Activated T-helper 1 cell treated with anti-CD3 and anti-CD28 coated beads, Interleukin-2, amount 50 U/mL, for 16 hours (primary cell): Measurements from ENCODE around the gene NEO1.

Source experiments
- DNase-seq, 2 donors: peaks; one replicate each; pipeline ENCODE4 v3.0.0-alpha.2; 2020; ENCODE audit warnings: low read depth in 1 of 2, low spot score in 1 of 2

Gene NEO1

DNA sequence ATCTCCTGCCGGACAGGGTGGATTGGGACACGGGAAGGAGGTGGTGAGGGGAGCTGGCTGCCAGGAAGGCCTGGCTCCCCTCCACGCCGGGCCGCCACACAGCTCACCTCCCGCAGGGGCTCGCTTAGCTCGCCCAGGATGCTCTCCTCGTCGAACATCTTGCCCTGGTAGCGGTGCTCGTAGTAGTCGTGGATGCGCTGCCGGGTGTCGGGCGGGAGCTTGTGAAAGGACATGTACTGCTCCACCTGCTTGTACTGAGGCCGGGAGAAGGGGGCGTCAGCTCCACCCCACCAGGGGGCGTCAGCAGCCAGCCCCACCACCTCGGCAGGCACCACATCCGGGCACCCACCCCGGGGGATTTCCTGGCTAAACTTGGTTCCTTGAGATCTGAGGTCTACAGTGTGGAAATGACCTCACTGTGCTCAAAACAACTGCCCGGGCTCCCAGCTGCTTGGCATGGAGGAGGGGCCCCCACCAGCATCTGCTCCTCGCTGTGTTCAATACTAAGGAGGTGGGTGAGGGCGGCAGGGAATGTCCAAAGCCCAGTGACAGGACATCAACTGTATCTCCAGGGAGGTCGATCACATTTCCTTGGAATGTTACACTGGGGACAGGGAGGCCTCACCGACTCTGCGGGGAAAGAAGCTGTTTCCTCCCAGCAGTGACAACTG lies 273.1 kb downstream of the NEO1 start:
- no peak for DNase-seq

DNA sequence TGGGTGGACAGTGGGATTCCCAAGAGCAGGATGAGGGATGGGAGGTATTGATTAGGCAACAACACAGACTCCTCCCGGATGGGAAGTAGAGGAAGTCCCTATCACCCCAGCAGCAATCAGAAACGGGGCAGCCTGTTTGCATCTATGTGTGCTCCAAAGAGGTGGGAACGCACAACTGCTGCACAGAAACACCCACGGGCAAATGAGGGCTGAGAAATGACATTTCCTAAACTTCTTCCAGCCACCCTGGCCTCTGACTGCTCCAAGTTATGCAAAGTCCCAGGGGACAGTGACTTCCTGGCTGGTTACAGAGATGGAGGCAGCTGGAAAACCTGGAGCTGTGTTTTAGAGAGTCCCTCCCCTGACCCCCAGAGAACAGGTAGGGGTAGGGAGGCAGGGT lies 273.9 kb downstream of the NEO1 start:
- no peak for DNase-seq

DNA sequence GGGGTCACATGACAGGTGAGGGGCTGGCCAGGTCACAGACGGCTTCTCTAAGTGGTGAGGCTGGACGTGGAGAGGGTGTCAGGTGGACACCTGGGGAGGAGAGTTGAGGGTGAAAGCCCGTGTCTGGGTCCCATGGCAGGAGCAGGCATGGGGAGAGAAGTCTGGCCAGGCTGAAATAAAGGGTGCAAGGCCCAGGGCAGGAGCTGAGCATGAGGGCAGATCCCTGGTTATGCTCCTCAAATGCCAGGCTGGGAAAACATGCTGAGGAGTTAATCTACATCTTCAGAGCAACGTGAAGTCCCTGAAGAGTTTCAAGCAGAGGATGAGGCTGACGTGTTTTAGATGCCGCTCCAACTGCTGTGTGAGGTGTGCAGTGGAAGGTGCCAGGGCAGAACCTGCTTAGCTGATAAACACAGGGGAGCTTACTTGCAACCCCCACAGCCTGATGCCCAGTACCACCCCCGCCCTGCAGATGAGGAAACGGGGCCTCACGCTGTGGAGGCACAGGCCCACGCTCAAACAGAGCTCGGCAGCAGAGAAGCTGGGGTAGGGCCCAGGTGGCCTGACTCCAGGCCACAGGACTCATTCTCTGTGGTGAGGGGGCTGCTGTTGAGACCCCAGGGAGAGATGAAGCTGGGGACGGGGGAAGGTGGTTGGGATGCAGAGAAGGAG lies 276.0 kb downstream of the NEO1 start:
- no peak for DNase-seq

DNA sequence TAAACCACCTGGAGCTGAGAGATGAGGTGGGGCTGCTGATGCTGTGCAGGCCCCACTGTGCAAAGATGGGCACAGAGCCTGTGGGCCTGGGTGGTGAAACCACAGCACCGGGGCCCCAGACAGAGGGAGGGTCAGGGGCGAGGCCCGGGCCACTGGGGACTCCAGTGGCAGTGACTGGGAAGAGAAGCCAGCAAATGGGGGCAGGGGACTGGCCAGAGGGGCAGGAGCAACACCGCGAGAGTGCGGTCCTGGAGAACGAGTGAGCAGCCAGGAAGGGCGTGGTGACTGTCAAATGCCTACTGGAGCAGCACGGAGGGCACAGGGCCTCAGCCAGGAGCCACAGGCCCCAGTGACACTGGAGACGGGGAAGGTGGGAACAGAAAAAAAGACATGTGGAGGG lies 276.7 kb downstream of the NEO1 start:
- DNase-seq: no peak

DNA sequence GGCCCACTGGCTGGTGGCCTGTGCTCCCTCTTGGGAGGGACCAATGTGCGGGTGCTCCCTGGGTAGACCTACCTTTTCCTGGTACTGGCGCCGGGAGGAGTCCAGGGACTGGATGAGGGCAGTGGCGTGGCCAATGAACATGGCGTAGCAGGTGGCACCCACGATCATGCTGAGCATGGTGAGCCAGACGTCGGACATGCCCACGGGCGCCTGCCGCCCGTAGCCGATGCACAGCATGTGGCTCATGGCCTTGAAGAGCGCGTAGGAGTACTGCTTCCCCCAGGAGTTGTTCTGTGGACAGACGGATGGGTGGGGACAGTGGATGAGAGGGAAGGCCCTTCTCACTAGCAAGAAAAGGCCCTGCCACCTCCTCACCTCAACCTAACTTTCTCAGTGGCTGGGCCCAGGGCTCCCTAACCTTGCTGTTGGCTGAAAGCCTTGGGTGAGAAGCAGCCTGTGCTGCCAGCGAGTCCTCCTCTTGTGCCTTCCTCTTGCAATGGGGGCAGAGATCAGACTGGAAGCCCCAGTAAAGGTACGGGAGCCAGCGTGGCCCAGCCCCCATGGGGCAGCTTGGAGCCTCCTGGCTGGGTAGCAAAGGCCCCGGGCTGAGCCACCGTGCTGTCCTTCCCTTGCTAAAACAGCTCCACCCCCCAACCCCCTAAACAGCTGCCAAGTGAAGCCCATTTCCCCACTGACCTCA lies 277.4 kb downstream of the NEO1 start:
- DNase-seq: no peak

DNA sequence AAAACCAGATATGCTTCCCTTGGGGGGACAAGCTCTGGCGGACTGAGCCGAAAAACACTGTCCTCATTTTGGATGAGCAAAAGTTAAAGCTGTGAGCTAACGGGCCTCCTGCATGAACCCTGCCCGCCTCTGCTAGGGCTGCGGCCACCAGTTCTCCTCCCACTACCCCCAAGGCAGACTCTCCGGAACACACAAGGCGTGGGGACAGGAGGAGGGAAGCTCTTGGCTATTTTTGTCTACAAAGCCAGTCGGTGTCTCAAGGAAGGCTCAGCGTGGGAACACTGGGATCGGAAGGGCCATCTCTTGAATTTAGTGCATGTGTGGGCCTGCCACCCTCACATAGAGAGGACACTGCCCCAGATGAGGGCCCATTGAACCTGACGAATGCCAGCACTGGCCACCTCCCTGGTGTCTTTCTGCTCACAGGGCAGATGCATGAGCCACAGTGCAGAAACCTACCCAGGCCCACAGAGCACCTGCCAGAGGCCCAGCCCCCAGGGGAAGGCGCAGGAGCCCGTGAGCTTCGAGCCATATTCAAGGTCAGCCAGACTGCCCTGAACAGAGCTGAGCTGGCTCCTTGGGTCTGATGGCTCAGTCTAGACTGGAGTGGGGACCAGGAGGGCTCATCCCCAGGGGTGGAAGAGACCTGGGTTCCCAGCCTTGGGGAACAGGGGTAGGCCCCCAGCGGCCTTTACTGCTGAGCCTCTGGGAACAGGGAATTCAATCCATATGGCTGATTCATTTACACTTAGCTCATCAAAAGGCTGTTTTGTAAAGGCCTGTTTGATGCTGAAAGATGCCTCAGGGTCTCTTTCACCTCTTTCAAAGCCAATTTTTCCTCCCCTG lies 278.2 kb downstream of the NEO1 start:
- DNase-seq: no peak

DNA sequence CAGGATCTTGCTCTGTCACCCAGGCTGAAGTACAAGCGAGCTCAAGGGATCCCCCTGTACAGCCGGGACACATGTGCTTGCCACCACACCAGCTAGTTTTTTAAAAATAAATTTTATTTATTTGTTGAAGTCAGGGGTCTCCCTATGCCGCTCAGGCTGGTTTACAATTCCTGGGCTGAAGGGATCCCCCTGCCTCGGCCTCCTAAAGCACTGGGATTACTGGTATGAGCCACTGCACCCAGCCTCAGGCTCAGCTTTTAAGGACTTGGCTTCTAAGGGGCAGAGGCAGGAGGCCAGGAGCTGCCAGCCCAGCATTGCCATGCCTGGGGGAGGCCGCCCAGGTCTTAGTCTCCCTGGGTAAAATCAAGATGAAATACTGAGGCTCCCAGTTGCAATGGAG lies 279.2 kb downstream of the NEO1 start:
- DNase-seq: no peak

DNA sequence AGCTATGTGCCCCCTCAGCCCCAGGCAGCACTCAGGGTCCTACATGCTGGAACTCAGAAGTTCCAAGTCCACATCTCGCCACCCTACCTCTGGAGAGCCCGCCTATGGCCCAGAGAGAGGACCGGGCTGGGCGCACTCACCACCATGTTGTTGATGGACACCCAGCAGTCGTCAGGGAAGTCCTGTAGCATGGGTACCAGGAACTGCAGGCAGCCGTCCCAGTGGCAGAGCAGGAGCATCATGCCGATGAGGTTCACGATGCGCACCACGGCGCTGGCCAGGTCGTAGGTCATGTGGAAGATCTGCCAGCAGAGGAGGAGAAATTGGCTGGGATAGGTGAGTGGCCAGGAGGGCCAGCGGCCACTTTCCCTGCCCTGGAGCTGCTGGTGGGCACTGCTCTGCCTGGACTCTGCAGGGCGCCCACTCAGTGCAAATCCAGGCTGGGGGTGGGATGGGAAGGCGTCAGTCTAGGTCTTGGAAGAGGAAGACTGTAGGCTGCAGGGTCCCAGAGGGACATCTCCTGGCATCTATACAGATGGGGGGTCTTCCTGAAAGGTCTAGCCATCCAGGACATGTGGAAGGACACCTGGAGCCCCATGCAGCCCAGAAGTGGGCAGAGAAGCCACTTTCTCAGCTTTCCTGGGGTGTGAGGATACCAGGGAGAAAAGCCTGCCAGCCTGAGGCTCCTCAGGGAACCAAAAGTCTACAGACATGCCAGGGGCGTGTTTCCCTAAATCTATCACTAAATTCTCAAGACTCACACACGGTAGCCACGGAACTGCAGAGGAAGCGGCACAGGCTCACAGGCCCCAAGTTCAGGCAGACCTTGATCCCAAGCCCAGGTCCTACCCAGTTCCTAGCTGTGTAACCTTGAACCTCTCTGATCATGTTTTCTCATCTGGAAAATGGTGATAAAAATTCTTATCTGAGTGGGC lies 280.0 kb downstream of the NEO1 start:
- DNase-seq: no peak

DNA sequence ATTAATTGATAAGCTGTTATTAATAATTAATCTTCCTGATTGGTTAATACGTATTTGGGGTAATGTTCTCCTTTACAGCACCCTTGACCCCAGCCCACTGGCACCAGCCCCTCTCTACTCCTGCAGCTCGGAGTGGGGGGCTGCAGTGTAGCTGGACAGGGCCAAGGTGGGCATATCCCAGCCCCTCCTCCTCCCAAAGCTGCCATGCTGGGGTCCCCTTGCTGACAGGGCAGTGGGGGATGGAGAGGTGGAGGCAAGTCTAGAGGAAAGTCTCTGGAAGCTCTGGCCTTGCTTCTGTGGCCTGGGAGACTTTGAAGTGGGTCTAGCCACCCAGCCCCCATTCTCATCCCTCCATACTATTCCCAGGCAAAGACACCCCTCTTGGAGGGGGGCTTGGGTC lies 280.7 kb downstream of the NEO1 start:
- no peak for DNase-seq

DNA sequence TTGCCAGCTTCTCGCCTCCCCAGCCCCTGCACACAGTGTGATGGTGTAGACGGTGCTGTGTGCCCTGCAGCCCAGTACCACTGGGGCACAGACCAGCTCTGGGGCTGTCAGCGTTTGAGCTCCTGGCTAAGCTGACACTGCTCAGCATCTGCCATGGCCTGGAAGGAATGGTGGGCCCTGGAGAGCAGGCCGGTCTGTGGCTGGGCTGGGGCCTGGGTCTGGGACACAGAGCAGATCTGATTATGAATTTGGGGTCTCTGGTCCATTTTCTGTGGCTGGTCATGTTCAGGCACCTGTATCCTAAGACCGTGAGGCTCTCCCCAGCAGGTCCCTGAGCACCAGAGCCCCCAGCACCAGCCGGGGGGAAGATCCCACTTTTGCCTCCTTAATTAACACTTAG lies 281.8 kb downstream of the NEO1 start:
- no peak for DNase-seq

DNA sequence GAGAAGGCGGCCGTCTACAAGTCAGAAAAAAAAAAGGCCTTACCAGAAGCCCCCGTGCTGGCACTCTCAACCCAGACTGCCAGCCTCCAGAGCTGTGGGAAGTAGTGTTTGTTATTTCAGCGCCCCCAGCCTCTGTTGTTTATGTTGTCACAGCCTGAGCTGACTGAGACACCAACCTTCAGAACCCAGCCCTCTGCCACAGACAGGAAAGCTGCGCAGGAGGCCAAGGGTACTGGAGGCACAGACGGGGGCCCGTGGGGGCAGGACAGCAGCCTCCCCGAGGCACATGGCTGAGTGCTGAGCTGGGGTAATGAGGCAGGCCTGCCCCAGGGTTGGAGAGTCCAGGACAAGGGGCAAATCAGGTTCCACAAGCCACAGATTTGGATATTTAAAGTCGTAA lies 282.8 kb downstream of the NEO1 start:
- no peak for DNase-seq

DNA sequence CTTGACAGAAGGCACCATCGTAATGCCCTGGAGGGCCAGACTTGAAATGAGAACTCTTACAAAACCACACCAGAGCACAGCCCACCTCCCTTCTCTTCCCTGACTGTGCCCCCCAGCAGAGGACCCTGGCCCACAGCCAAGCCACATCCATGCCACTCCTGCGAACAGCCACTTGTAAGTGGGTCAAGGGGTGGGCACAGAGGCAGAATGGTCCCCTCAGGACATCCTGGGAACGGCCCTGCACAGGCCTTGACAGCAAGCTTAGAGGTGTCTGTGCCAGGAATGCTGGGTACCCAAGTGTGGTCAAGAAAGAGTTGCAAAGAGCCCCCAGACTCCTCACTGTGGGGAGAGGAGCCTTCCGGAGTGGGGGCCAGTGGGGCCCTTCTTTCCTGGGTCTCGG lies 283.2 kb downstream of the NEO1 start:
- DNase-seq: no peak

DNA sequence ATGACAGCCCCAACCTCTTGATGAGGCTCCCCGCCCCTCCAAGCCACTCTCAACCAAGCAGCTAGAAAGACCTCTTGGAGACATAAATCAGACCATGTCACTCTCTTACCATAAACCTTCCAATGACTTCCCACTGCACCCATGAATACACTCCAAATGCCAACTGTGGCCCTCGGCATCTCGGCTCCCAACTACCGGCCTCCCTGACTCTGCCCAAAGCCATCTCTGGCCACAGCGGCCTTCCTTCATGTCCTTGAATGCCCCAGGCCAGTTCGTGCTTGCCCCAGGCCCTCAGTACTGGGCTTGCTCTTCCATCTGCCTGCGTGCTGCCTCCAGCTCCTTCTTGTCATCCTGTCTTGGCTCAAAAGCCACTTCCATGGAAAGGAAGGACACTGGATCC lies 284.5 kb downstream of the NEO1 start:
- DNase-seq: no peak

DNA sequence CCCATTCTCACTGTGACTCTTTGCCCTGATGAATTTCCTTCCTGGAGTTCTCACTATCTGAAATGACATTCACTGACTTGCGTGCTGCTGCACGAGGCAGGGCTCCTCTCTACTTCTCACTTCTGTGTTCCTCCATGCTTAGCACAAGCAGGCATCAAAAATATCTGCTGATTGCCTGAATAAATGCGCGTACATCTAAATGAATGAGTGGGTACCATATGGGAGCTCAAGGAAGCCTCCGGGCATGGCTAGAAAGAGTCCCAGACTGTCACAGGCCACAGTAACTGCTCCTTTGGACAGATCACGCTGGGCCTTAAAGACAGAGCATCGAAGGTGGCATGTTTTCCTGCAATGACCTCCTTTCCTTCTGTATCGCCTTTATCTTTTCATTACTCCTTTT lies 284.9 kb downstream of the NEO1 start:
- no peak for DNase-seq

DNA sequence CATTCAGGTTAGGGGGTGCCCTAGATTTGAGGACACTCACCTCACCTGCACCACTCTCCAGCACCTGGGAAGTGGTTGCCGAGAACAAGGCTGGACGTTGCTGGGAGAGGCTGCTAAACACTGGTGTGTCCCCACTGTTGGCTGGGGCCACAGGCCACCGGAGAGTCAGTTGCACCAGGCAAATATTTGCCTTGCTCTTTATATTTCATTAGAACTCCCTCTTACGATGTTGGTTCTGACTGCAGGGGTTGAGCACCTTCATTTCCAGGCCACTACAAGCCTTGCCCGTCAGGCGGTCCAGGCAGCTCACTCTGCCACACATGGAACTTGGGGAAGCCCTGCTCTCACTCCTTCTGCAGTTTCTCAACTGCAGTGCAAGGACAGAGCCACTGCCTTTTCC lies 285.8 kb downstream of the NEO1 start:
- DNase-seq: no peak

DNA sequence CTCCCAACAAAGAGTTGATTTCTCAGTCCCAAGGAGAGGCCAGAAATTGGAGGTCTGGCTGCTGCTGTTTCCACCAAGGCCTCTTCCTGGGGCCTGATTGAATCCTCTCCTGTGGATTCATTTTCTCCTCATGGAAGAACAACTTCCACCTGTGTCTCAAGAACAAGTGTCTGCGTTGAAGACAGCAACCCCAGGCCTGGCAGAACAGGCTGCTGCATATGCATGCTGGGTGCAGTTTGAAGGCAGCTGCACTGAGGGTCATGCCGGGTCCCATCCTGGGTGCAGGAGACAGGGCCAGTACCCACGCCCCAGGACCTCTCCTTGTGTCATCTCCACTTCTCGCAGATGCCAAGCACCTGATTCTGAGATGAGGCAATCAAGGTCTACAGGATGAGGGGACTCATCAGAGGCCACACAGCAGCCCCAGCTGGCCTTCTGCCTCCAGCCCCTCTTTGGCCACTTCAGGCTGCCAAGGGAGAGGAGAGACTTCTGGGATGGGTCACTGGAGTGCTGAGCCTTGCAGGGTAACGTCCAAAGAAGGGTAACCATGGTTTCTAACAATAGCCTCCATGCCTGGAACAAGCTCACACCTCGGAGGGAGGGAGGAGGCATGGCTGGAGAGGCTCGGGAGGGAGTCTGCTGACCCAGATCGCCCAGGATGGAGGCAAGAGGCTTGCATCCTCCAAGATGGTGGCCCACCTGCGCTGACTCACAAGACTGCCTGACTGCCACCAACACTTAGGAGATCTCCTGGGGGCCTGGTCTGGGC lies 286.5 kb downstream of the NEO1 start:
- no peak for DNase-seq

DNA sequence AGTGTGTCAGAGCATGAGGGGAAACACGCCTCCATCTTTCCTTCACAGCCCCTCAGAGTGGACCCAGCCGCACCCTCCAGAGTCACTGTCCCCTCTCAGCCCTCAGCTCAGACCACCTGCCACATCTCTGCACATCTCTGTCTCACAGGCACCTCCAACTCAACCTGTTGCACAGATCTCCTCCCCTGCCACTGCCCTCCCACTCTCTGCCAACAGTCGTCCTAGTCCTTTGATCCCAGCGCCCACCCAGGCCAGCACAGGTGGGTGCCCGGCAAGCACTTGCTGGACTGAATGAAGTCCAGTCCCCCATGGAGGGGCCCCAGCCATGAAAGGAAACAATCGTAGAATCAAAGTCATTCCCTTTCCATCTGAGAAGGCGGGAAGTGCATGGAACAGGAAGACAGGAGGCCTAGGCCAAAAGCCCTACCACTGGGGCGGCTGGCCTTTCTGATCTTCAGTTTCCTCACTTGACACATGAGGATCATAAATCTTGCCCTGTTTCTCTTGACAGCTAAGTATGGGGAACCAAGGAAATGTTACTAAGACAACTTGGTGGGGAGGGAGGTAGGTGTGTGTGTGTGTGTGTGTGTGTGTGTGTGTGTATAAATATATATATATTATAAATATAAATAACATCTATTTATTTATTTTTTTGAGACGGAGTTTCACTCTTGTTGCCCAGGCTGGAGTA lies 288.4 kb downstream of the NEO1 start:
- no peak for DNase-seq

DNA sequence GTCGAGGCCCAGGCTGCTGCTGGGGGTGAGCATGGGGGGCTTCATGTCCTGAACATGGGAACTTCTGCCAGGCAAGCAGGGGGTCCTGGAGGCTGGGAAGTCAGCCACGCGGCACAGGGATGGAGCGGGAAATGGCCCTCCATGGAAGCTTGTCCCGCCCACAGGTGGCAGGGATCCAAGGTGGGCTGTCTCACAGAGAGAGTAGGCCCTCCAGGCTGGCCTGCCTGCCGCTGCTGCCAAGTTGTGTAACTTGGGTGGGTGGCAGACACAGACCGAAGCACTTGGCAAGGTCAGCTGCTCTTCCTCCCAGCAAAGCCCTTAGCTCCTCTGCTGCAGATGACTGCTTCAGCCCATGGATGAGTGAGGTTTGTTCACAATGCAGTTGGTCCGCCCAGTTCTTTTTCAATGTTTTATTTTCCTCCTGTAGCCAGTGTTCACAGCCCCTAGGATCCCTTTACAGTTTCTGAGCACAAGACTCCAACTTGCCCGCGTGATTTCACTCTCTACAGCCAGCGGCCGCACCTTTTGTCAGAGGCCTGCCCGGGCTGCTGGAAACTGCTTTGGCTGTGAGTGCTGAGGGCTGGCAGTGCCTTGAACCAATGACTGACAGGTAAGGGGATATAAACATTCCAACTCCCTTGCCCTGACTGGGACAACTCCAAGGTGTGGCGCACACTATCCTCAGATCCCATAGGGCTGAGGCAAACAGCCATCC lies 289.8 kb downstream of the NEO1 start:
- DNase-seq: no peak

DNA sequence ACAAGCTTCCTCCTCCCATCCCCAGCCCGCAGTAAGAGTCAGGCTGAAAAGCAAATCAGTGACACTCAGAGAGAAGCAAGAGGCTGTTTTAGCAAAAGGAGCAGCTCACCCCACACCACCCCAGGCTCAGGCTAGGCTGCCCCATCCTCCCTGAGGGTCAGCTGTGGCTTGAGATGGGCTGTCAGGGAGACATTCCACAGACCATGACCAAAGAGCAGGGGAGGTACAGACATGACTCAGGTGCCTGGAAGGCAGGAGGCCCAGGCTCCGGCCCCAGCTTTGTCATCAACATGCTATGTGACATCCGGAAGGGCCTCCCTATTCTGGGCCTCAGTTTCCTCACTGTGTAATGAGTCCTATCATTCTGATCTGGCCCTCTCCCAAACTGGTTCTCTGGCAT lies 291.8 kb downstream of the NEO1 start:
- no peak for DNase-seq
